H1 (cell line): ENCODE measurements around the gene KLK7. TPM values are rescaled to one million over a fixed set of nuclear protein-coding genes. Genes with fewer than 3 reads are reported as not detected.

ENCODE experiments used
- CTCF ChIA-PET: fragments of 300-600 bp; sonication (Branson Sonifier 250); formaldehyde crosslinking; loops from one replicate; lab custom pipeline; 2021; ENCODE audit not compliant: partially characterized antibody; lab: Charles Lee
- POLR2A ChIA-PET: fragments of 300-600 bp; sonication (Branson Sonifier 250); formaldehyde crosslinking; loops from one replicate; lab custom pipeline; 2021; ENCODE audit warnings: inconsistent platforms; ENCODE audit not compliant: partially characterized antibody; lab: Charles Lee
- DNase-seq, 2 experiments: peaks; one replicate each; pipeline versions ENCODE4 v3.0.0 to v3.0.0-alpha.2; 2010 to 2022; ENCODE audit warnings: low spot score in 2 of 2, low read depth in 1 of 2, mixed read lengths in 1 of 2
- FAIRE-seq: peaks from 2 replicates; lab custom pipeline; 2011; peaks lifted over from hg19 to GRCh38; lab: Jason Lieb, UNC
- H2AFZ ChIP-seq: 2 replicates; pipeline ENCODE4 v1.8.1; 2012; ENCODE audit warnings: low read length, inconsistent platforms
- H2AK5ac ChIP-seq: 2 replicates; pipeline ENCODE4 v1.6.1; 2013; ENCODE audit warnings: low read depth, low read length
- H2BK120ac ChIP-seq: replicated peaks from 2 replicates; pipeline ENCODE3; 2013; ENCODE audit warnings: low read depth, low read length, inconsistent platforms
- H2BK12ac ChIP-seq: 2 replicates; pipeline ENCODE4 v1.6.1; 2013; ENCODE audit warnings: low read depth, low read length
- H2BK15ac ChIP-seq: 2 replicates; pipeline ENCODE4 v1.6.1; 2013; ENCODE audit warnings: low read length
- H2BK20ac ChIP-seq: 2 replicates; pipeline ENCODE4 v1.6.1; 2013; ENCODE audit warnings: low read length
- H2BK5ac ChIP-seq: 2 replicates; pipeline ENCODE4 v1.6.1; 2013; ENCODE audit warnings: low read depth, low read length
- H3K14ac ChIP-seq: 2 replicates; pipeline ENCODE4 v1.6.1; 2013; ENCODE audit warnings: inconsistent platforms; ENCODE audit not compliant: insufficient read length
- H3K18ac ChIP-seq: 2 replicates; pipeline ENCODE4 v1.6.1; 2013; ENCODE audit warnings: low read length; ENCODE audit errors: extremely low read depth
- H3K23ac ChIP-seq: 2 replicates; pipeline ENCODE4 v1.6.1; 2013; ENCODE audit warnings: inconsistent platforms; ENCODE audit not compliant: insufficient read length
- H3K23me2 ChIP-seq: 2 replicates; pipeline ENCODE4 v1.6.1; 2013; ENCODE audit warnings: low read depth, low read length
- H3K27ac ChIP-seq: 2 replicates; pipeline ENCODE4 v1.6.1; 2011; ENCODE audit warnings: low read depth, low read length, inconsistent platforms
- H3K27me3 ChIP-seq, 4 experiments: replicated peaks in 1 of 4; 1 replicate in 1 of 4; 2 replicates in 3 of 4; pipeline versions ENCODE4 v1.6.1 to v1.8.1; 2011 to 2013; ENCODE audit warnings: low read length in 3 of 4, mild to moderate bottlenecking in 3 of 4, inconsistent platforms in 2 of 4, mixed read lengths in 2 of 4, moderate library complexity in 1 of 4; ENCODE audit not compliant: control insufficient read depth in 3 of 4, insufficient read depth in 3 of 4; ENCODE audit errors: extremely low read depth in 1 of 4
- H3K36me3 ChIP-seq, 4 experiments: 2 replicates each; pipeline versions ENCODE4 v1.6.1 to v1.8.1; 2011 to 2013; ENCODE audit warnings: mild to moderate bottlenecking in 4 of 4, low read length in 3 of 4, moderate library complexity in 2 of 4, control low read depth in 1 of 4, inconsistent platforms in 1 of 4; ENCODE audit not compliant: insufficient read depth in 4 of 4, control insufficient read depth in 2 of 4
- H3K4ac ChIP-seq: replicated peaks from 2 replicates; pipeline ENCODE3; 2013; ENCODE audit warnings: low read length, low read depth, mixed read lengths, inconsistent platforms; ENCODE audit not compliant: insufficient read length
- H3K4me1 ChIP-seq, 4 experiments: replicated peaks in 1 of 4; 1 replicate in 1 of 4; 2 replicates in 3 of 4; pipeline versions ENCODE4 v1.6.1 to v1.8.1; 2011 to 2013; ENCODE audit warnings: low read length in 3 of 4, inconsistent platforms in 2 of 4, mixed read lengths in 1 of 4; ENCODE audit not compliant: insufficient read depth in 4 of 4, control insufficient read depth in 3 of 4
- H3K4me2 ChIP-seq, 2 experiments: 2 replicates each; pipeline versions ENCODE4 v1.6.1 to v1.8.1; 2011 to 2013; ENCODE audit warnings: low read depth in 2 of 2, low read length in 2 of 2, control low read depth in 1 of 2, inconsistent platforms in 1 of 2, mild to moderate bottlenecking in 1 of 2; ENCODE audit not compliant: insufficient read depth in 1 of 2
- H3K4me3 ChIP-seq, 4 experiments: fragments of 200-600, 300-600 bp in 1 of 4; sonication (generic), shearing (Covaris generic), sonication (Bioruptor Twin) in 1 of 4; 2 replicates each; pipeline versions ENCODE4 v1.5.1 to v1.8.1; 2011 to 2016; ENCODE audit warnings: low read length in 4 of 4, low read depth in 3 of 4, control low read depth in 2 of 4, inconsistent platforms in 2 of 4, mild to moderate bottlenecking in 2 of 4, mixed read lengths in 1 of 4, moderate library complexity in 1 of 4; ENCODE audit not compliant: insufficient read depth in 2 of 4; ENCODE audit errors: extremely low read depth in 1 of 4
- H3K56ac ChIP-seq: replicated peaks from 2 replicates; pipeline ENCODE3; 2013; ENCODE audit warnings: low read depth, mild to moderate bottlenecking, mixed read lengths, low read length, inconsistent platforms; ENCODE audit not compliant: insufficient read length
- H3K79me1 ChIP-seq: 2 replicates; pipeline ENCODE4 v1.6.1; 2013; ENCODE audit warnings: low read depth, low read length, control low read depth
- H3K79me2 ChIP-seq, 2 experiments: 2 replicates each; pipeline versions ENCODE4 v1.6.1 to v1.8.1; 2012 to 2013; ENCODE audit warnings: low read length in 2 of 2, mild to moderate bottlenecking in 2 of 2, inconsistent platforms in 1 of 2; ENCODE audit not compliant: insufficient read depth in 2 of 2, control insufficient read depth in 1 of 2
- H3K9ac ChIP-seq, 4 experiments: replicated peaks in 1 of 4; 1 replicate in 1 of 4; 2 replicates in 3 of 4; pipeline versions ENCODE4 v1.6.1 to v1.8.1; 2011 to 2013; ENCODE audit warnings: low read depth in 3 of 4, low read length in 3 of 4, control low read depth in 2 of 4, mild to moderate bottlenecking in 2 of 4, moderate library complexity in 2 of 4, inconsistent platforms in 1 of 4; ENCODE audit errors: extremely low read depth in 1 of 4
- H3K9me3 ChIP-seq, 2 experiments: 2 replicates each; pipeline versions ENCODE4 v1.6.1 to v1.8.1; 2012 to 2013; ENCODE audit warnings: mild to moderate bottlenecking in 2 of 2, moderate library complexity in 2 of 2, control low read depth in 1 of 2, inconsistent platforms in 1 of 2, low read depth in 1 of 2, low read length in 1 of 2, mixed read lengths in 1 of 2; ENCODE audit not compliant: insufficient read depth in 2 of 2
- H4K20me1 ChIP-seq, 2 experiments: replicated peaks in 1 of 2; 2 replicates each; pipeline versions ENCODE3 to v1.8.1; 2011 to 2013; ENCODE audit warnings: inconsistent platforms in 2 of 2, low read length in 2 of 2, mild to moderate bottlenecking in 1 of 2; ENCODE audit not compliant: insufficient read depth in 2 of 2, control insufficient read depth in 1 of 2
- H4K5ac ChIP-seq: 2 replicates; pipeline ENCODE4 v1.6.1; 2013; ENCODE audit warnings: low read length, low read depth, mixed read lengths, inconsistent platforms; ENCODE audit not compliant: insufficient read length
- H4K8ac ChIP-seq: 2 replicates; pipeline ENCODE4 v1.8.0; 2013; ENCODE audit warnings: mild to moderate bottlenecking, moderate library complexity, low read length, inconsistent platforms; ENCODE audit not compliant: insufficient read depth; ENCODE audit errors: extremely low read depth
- H4K91ac ChIP-seq: replicated peaks from 2 replicates; pipeline ENCODE3; 2013; ENCODE audit warnings: low read length, mixed read lengths, inconsistent platforms; ENCODE audit not compliant: insufficient read length
- BRCA1 ChIP-seq: IDR thresholded peaks from 2 replicates; pipeline ENCODE4 v1.6.1; 2012; ENCODE audit warnings: low read depth, low read length, improper control_type of control experiment
- GABPA ChIP-seq: IDR thresholded peaks from 2 replicates; pipeline ENCODE4 v1.6.1; 2011; ENCODE audit warnings: mild to moderate bottlenecking, low read length, moderate library complexity, borderline replicate concordance; ENCODE audit not compliant: insufficient read depth
- JUN ChIP-seq: IDR thresholded peaks from 2 replicates; pipeline ENCODE4 v1.6.1; 2011; ENCODE audit warnings: low read depth, mild to moderate bottlenecking, improper control_type of control experiment, low read length
- RBBP5 ChIP-seq: IDR thresholded peaks from 2 replicates; pipeline ENCODE4 v1.7.1; 2012; ENCODE audit warnings: low read depth, mild to moderate bottlenecking, inconsistent platforms, low read length, moderate library complexity, borderline replicate concordance
- RNF2 ChIP-seq: fragments of 200-900, 300-1000 bp; sonication (generic); IDR thresholded peaks from 2 replicates; pipeline ENCODE4 v1.7.1; 2016; ENCODE audit warnings: borderline replicate concordance, low read depth, mild to moderate bottlenecking, antibody characterized with exemption, low read length; ENCODE audit not compliant: poor library complexity, severe bottlenecking; ENCODE audit errors: missing control alignments
- RXRA ChIP-seq: IDR thresholded peaks from 2 replicates; pipeline ENCODE4 v1.6.1; 2011; ENCODE audit warnings: low read depth, mild to moderate bottlenecking, low read length, moderate library complexity; ENCODE audit not compliant: insufficient read depth
- SUZ12 ChIP-seq: fragments of 200-600 bp; sonication (generic); IDR thresholded peaks from 2 replicates; pipeline ENCODE4 v1.6.1; 2012; ENCODE audit warnings: mild to moderate bottlenecking, inconsistent platforms, low read length, moderate library complexity, mixed read lengths
- TBP ChIP-seq: IDR thresholded peaks from 2 replicates; pipeline ENCODE4 v1.6.1; 2011; ENCODE audit warnings: low read depth, low read length, improper control_type of control experiment
- WGBS, 2 experiments: shearing (Covaris generic) in 1 of 2; methylation state at CpG; one replicate each; pipeline versions ENCODE4 v1.1.6 to v1.1.7; 2013 to 2015; ENCODE audit warnings: low lambda C conversion rate in 2 of 2, mixed read lengths in 2 of 2, inconsistent platforms in 1 of 2, low coverage in 1 of 2, missing lambda C conversion rate in 1 of 2; ENCODE audit not compliant: insufficient replicate concordance in 2 of 2, insufficient coverage in 1 of 2, insufficient read length in 1 of 2; ENCODE audit errors: extremely low coverage in 1 of 2, missing lambda C conversion rate in 1 of 2; 5-methylcytosine and 5-hydroxymethylcytosine counted together
- polyA plus RNA-seq, 7 experiments: library from polyadenylated mRNA; depleted of rRNA in 3 of 7; stranded (reverse) in 5 of 7; unstranded in 2 of 7; fragments of >200 nt in 5 of 7; fragments of 200-250 nt in 2 of 7; gene quantifications; 1 replicate in 5 of 7; 2 replicates in 1 of 7; 4 replicates in 1 of 7; pipeline versions ENCODE4 v1.2.1 to v1.2.3, GENCODE V29; 2011 to 2013; ENCODE audit warnings: missing spikeins in 2 of 7, mixed read lengths in 2 of 7
- total RNA-seq: library from RNA; stranded (reverse); fragmentation: NEBNext Ultra II Directional; extraction: Animal tissue kit (Norgen Biotek cat#: 25700); gene quantifications from 2 replicates; pipeline ENCODE4 v1.2.1, GENCODE V29; 2021
- TF ChIP-seq, protein P1 (sequence below), 3 experiments: IDR thresholded peaks; 1 replicate in 2 of 3; 2 replicates in 1 of 3; pipeline versions ENCODE4 v1.5.1 to v1.6.1; 2011; ENCODE audit warnings: low read length in 3 of 3, mild to moderate bottlenecking in 3 of 3, inconsistent platforms in 2 of 3, low read depth in 1 of 3, moderate library complexity in 1 of 3; ENCODE audit not compliant: insufficient read depth in 1 of 3; ENCODE audit errors: control extremely low read depth in 1 of 3

KLK7 gene
- total and polyA plus RNA-seq, 2 of the 8 experiments (the other 6 are each of a cell fraction or from before 2014, with no cell fraction given), result 0.73 to 1.4 TPM

DNA sequence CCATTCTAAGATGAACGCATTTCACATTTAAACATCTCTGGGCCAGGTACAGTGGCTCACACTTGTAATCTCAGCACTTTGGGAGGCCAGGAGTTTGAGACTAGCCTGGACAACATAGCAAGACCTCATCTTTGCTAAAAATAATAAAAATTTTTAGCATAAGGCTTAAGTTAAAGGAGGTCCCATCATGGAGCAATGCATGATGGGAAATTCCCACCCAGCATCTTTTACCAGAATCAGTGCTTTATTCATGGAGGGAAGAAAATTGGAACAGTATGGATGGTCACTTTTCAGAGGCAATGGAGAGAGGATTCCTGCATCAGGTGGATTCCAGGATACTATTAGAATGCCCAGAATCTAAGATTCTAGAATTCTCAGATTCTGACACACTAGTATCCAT is 21.5 kb upstream of the KLK7 start:
- no peak overlapping the region for H2AFZ ChIP-seq
- no peak overlapping the region for H3K14ac ChIP-seq
- H3K56ac ChIP-seq, result no peak overlapping the region
- H4K91ac ChIP-seq, result no peak overlapping the region
- TF ChIP-seq SUZ12 (no peak), BRCA1 (no peak), TBP (no peak), RBBP5 (no peak), RNF2 (no peak), GABPA (no peak), JUN (no peak), RXRA (no peak)
- TF ChIP-seq, protein P1, sequence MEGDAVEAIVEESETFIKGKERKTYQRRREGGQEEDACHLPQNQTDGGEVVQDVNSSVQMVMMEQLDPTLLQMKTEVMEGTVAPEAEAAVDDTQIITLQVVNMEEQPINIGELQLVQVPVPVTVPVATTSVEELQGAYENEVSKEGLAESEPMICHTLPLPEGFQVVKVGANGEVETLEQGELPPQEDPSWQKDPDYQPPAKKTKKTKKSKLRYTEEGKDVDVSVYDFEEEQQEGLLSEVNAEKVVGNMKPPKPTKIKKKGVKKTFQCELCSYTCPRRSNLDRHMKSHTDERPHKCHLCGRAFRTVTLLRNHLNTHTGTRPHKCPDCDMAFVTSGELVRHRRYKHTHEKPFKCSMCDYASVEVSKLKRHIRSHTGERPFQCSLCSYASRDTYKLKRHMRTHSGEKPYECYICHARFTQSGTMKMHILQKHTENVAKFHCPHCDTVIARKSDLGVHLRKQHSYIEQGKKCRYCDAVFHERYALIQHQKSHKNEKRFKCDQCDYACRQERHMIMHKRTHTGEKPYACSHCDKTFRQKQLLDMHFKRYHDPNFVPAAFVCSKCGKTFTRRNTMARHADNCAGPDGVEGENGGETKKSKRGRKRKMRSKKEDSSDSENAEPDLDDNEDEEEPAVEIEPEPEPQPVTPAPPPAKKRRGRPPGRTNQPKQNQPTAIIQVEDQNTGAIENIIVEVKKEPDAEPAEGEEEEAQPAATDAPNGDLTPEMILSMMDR (IDR thresholded peaks at IDR 0.05; ENCODE audit: control extremely low read depth in 1 of 3, insufficient read depth in 1 of 3, low read depth in 1 of 3, low read length in 3 of 3), result no peak
- peaks cover 0 to 18% (median 6%) of the 10 kb centered on the region in 4 experiments; a peak in 6 of 7 replicates for H3K4me1 ChIP-seq
- no peak overlapping the region for H3K4me3 ChIP-seq
- H2BK120ac ChIP-seq, result no peak overlapping the region
- no peak overlapping the region for H2BK20ac ChIP-seq
- H3K4me2 ChIP-seq, result no peak overlapping the region
- H3K27me3 ChIP-seq, result no peaks in the 10 kb centered on the region; a peak in 1 of 7 replicates
- no peaks in the 10 kb centered on the region for H3K23me2 ChIP-seq
- CTCF ChIA-PET, result no interaction called here
- WGBS, 2 experiments, result 90% methylated on average over 1 of the region's 1 CpG; no CpG with 5 or more reads in 1 of the 2 experiments
- FAIRE-seq (no peak), DNase-seq (no peak)
- H3K23ac ChIP-seq, result no peak overlapping the region
- H3K79me1 ChIP-seq, result no peaks in the 10 kb centered on the region
- no peak overlapping the region for H2BK12ac ChIP-seq
- H3K9ac ChIP-seq, result no peak overlapping the region
- H3K9me3 ChIP-seq, result no peaks in the 10 kb centered on the region
- H3K27ac ChIP-seq, result no peak overlapping the region
- no peak overlapping the region for H2BK5ac ChIP-seq
- no peaks in the 10 kb centered on the region for H4K20me1 ChIP-seq
- no peak overlapping the region for H4K8ac ChIP-seq
- H3K36me3 ChIP-seq, result no peaks in the 10 kb centered on the region
- H3K18ac ChIP-seq, result no peak overlapping the region
- no peak overlapping the region for H4K5ac ChIP-seq
- H3K4ac ChIP-seq, result no peak overlapping the region
- no peaks in the 10 kb centered on the region for H3K79me2 ChIP-seq
- H2BK15ac ChIP-seq, result no peak overlapping the region
- POLR2A ChIA-PET, result no interaction called here
- H2AK5ac ChIP-seq, result no peak overlapping the region
